Thyroid gland (tissue), 4 donors: Measurements from ENCODE around the gene BCKDHA.

Experiments
- POLR2A ChIP-seq, 2 donors: fragments of 450-650 bp; IDR thresholded peaks; one replicate each; pipeline ENCODE4 v1.6.1; 2017; ENCODE audit warnings: antibody characterized with exemption in 2 of 2, mild to moderate bottlenecking in 2 of 2, moderate library complexity in 1 of 2
- TF ChIP-seq, protein P1 (sequence below), 6 experiments: fragments of 200-600 bp in 3 of 6; fragments of 450-650 bp in 3 of 6; sonication (generic) in 3 of 6; IDR thresholded peaks; one replicate each; pipeline ENCODE4 v1.5.1; 2016 to 2019; ENCODE audit warnings: antibody characterized with exemption in 6 of 6, mild to moderate bottlenecking in 2 of 6, inconsistent platforms in 1 of 6, moderate library complexity in 1 of 6

DNA sequence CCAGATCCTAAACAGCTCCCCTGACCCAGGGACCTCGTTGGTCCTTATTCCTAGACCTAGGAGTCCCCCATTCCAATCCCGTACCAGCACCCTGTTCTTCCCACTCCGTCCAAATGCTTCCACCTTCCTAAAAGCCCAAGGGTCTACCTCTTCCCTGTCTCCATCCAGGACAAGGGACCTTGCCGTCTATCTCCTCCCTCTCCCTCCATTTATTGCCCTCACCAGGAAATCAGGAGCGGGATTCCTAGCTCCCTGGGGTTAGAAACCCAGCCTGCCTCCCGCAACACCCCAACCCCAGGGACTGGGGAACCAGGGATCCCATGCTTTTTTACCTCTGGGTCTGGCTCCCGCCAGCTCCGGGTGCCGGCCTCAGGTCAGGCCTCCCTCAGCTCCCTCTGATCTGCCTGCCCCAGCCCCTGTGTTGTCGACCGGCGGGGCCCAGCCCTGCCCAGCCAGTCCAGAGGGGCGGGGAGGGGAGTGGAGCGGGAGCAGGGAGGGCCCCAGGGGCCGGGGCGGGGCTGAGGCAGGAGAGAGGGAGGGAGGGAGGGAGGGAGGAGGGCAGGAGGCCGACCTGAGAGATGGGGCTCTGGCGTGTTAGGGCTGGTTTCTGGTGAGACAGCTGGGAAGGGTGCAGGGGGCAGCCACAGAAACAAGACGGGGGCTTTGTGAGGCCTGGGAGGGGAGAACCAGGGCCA is 29.5 kb downstream of the BCKDHA start, which contains the start of gene B3GNT8:
- TF ChIP-seq, protein P1, sequence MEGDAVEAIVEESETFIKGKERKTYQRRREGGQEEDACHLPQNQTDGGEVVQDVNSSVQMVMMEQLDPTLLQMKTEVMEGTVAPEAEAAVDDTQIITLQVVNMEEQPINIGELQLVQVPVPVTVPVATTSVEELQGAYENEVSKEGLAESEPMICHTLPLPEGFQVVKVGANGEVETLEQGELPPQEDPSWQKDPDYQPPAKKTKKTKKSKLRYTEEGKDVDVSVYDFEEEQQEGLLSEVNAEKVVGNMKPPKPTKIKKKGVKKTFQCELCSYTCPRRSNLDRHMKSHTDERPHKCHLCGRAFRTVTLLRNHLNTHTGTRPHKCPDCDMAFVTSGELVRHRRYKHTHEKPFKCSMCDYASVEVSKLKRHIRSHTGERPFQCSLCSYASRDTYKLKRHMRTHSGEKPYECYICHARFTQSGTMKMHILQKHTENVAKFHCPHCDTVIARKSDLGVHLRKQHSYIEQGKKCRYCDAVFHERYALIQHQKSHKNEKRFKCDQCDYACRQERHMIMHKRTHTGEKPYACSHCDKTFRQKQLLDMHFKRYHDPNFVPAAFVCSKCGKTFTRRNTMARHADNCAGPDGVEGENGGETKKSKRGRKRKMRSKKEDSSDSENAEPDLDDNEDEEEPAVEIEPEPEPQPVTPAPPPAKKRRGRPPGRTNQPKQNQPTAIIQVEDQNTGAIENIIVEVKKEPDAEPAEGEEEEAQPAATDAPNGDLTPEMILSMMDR (IDR thresholded peaks at IDR 0.05), result no peak
- peak in 1 of 2 donors; percentile 27 for TF ChIP-seq POLR2A (IDR thresholded peaks at IDR 0.05)
